Renal pelvis (tissue), 4 donors: ENCODE results near the gene PLEKHG4. TPM values are rescaled to one million over a fixed set of nuclear protein-coding genes. Genes with fewer than 3 reads are reported as not detected.

ENCODE experiments used
- DNase-seq: peaks from one replicate; pipeline ENCODE4 v3.0.0-alpha.2; 2013
- polyA plus RNA-seq, 3 donors: library from polyadenylated mRNA; unstranded; fragments of 120-200 nt; gene quantifications; one replicate each; pipeline ENCODE4 v1.2.1, GENCODE V29; 2013; ENCODE audit not compliant: insufficient read length in 3 of 3

Gene PLEKHG4
- polyA plus RNA-seq, 3 donors, result 12.0 to 17.5 (median 13.8) TPM

DNA sequence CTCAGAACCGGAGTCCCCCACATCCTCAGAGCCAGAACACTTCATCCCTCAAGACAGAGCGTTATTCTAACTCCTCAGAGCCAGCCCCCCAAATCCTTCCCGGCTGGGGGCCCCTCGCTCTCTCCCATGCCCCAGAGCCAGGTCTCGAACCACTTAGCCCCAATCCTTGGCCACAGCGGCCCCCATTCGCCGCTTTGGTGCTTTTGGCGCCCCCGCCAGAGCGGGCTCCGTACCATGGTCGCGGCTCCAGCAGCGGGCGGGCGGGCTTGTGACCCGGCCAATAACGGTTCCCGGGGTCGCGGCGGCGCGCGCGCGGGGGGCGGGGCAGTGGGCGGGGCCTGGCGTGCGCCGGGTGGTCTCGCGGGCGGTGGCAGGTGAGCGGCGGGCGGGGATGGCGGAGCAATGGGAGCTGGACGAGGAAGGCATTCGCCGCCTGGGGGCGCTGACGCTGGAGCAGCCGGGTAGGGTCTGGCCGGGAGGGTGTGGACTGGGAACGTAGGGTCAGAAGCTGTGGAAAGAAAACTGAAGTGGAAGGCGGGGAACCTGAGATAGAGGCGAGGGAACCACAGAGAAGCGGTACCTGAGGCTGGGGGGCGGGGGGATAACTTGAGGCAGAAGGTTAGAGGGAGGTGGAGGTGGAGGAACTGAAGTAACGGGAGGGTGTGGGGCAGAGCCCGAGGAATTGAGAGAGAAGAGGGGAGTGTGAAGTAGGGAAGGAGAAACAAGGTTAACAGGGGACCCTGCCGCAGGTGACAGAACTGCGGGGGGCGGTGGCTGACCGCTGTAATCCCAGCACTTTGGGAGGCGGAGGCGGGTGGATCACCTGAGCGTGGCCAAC, 47.4 kb downstream of the PLEKHG4 start, which contains the start of the genes KCTD19 and LRRC36:
Gene KCTD19, minus strand, starts transcription at position 270 of the 838 bp plus-strand sequence. Its CDS starts 34 bp downstream, at position 236.
Gene LRRC36, plus strand, starts transcription at position 344 of the 838 bp plus-strand sequence. Its CDS starts 48 bp downstream, at position 392.
- peak; percentile 79 for DNase-seq

DNA sequence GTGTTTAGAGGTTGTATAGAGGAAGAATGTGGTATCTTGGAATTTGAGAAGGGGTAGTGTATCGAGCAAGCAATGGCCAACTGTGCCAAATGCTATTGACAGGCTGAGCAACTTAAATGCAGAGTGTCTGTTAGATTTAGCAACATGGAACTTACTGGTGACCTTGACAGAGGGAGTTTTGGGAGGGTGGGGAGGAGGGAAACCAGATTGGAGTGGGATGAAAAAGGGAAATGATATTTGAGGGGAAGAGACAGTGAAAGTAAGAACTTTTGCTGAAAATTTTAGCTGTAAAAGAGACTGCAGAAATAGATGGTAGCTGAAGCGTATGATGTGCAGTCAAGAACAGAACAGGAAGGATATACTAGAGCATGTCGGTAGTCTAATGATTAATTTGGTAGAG, 48.4 kb downstream of the PLEKHG4 start:
- DNase-seq, result no peak

DNA sequence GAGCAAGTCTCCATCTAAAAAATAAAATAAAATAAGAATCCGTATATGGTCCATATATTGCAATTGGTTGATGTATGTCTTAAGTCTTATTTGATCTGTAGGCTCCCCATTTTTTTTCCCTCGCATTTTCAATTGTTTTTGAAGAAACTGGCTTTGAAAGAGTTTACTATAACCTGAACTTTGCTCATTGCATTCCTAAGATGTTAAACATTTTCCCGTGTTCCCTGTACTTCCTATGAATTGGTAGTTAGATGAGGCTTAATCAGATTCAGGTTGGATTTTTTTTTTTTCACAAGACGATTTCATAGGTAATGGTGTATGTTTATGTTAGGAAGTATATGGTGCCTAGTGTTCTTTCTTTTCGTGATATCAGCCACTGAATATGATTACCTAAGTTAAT, 50.6 kb downstream of the PLEKHG4 start:
- no peak for DNase-seq

DNA sequence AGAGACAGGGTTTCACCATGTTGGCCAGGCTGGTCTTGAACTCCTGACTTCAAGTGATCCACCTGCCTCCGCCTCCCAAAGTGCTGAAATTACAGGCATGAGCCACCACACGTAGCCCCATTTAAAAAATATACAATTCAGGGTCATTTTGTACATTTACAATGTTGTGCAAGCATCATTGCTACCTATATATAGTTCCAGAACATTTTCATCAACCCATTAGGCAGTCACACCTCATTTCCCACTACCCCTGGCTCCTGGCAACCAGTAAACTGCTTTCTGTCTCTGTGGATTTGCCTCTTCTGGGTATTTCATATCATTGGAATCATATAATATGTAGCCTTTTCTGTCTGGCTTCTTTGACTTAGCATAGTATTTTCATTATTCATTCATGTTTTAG, 54.0 kb downstream of the PLEKHG4 start:
- no peak for DNase-seq

DNA sequence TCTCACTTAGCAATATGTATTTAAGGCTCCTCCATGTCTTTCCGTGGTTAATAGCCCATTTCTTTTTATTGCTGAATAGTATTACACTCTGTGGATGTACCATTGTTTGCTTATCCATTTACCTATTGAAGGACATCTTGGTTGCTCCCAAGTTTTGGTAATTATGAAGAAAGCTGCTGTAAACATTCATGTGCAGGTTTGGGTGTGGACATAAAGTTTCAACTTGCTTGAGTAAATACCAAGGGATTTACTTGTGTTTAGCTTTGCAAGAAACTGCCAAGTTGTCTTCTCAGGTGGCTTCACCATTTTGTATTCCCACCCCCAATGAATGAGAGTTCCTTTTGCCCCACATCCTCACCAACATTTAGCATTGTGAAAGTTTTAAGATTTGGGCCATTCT, 56.8 kb downstream of the PLEKHG4 start:
- no peak for DNase-seq

DNA sequence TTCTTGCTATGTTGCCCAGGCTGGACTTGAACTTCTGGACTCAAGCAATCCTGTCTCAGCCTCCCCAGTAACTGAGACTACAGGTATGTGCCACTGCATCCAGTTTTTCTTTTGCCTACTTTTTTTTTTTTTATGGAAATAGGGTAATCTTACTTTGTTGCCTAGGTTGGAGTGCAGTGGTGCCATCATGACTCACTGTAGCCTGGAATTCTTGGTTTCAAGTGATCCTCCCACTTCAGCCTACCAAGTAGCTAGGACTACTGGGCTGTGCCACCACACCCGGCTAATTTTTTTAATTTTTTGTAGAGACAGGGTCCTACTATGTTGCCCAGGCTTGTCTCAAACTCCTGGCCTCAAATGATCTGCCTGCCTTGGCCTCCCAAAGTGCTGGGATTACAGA, 57.3 kb downstream of the PLEKHG4 start:
- DNase-seq, result no peak

Other genes with a start within 250 kb of the PLEKHG4 start
- 10 to 100 TPM; 20.7 to 29.5 (median 28.7) TPM for gene PHAF1, start 169.6 kb upstream of the PLEKHG4 start, polyA plus RNA-seq
- gene B3GNT9, start 128.5 kb upstream of the PLEKHG4 start, polyA plus RNA-seq, result 10 to 100 TPM in 1 of 3 donors, 1 to 10 TPM in 2; 8.1 to 11.9 (median 8.2) TPM
- gene TRADD, start 119.6 kb upstream of the PLEKHG4 start, polyA plus RNA-seq, result 1 to 10 TPM; 6.4 to 6.9 (median 6.6) TPM
- gene FBXL8, start 119.6 kb upstream of the PLEKHG4 start, polyA plus RNA-seq, result 1 to 10 TPM; 1.4 to 2.9 (median 2.2) TPM
- gene HSF4, start 114.8 kb upstream of the PLEKHG4 start, polyA plus RNA-seq, result 1 to 10 TPM; 1.2 to 3.1 (median 2.9) TPM
- 1 to 10 TPM; 4.1 to 9.5 (median 7.6) TPM for gene NOL3, start 109.0 kb upstream of the PLEKHG4 start, polyA plus RNA-seq
- gene MATCAP1, start 95.6 kb upstream of the PLEKHG4 start, polyA plus RNA-seq, result 10 to 100 TPM; 34.7 to 53.0 (median 50.1) TPM
- gene EXOC3L1, start 89.4 kb upstream of the PLEKHG4 start, polyA plus RNA-seq, result 1 to 10 TPM; 6.5 to 7.2 (median 6.7) TPM
- gene E2F4, start 87.4 kb upstream of the PLEKHG4 start, polyA plus RNA-seq, result 10 to 100 TPM; 65.5 to 72.7 (median 65.9) TPM
- gene ELMO3, start 80.4 kb upstream of the PLEKHG4 start, polyA plus RNA-seq, result 1 to 10 TPM; 6.7 to 7.0 (median 6.9) TPM
- gene TMEM208, start 52.4 kb upstream of the PLEKHG4 start, polyA plus RNA-seq, result 10 to 100 TPM; 40.1 to 49.4 (median 45.5) TPM
- gene FHOD1, start 32.1 kb upstream of the PLEKHG4 start, polyA plus RNA-seq, result 10 to 100 TPM; 45.1 to 48.9 (median 47.5) TPM
- gene SLC9A5, start 30.6 kb upstream of the PLEKHG4 start, polyA plus RNA-seq, result 1 to 10 TPM; 2.7 to 6.3 (median 5.6) TPM
- 1 to 10 TPM; 1.1 to 3.1 (median 2.9) TPM for gene KCTD19, start 47.2 kb downstream of the PLEKHG4 start, polyA plus RNA-seq
- 1 to 10 TPM; 2.9 to 9.9 (median 8.1) TPM for gene LRRC36, start 47.3 kb downstream of the PLEKHG4 start, polyA plus RNA-seq
- gene TPPP3, start 114.0 kb downstream of the PLEKHG4 start, polyA plus RNA-seq, result 10 to 100 TPM; 64.7 to 71.8 (median 69.9) TPM
- 10 to 100 TPM; 14.7 to 18.3 (median 15.4) TPM for gene ZDHHC1, start 136.9 kb downstream of the PLEKHG4 start, polyA plus RNA-seq
- gene HSD11B2, start 151.6 kb downstream of the PLEKHG4 start, polyA plus RNA-seq, result 10 to 100 TPM; 44.9 to 77.6 (median 57.3) TPM
- gene ATP6V0D1, start 201.6 kb downstream of the PLEKHG4 start, polyA plus RNA-seq, result 100 to 1,000 TPM in 1 of 3 donors, 10 to 100 TPM in 2; 81.3 to 100 (median 90.2) TPM
- under 1 TPM in 2 of 3 donors, not detected in 1; 0.40 to 0.91 TPM for gene AGRP, start 204.0 kb downstream of the PLEKHG4 start, polyA plus RNA-seq
- 100 to 1,000 TPM; 135 to 155 (median 147) TPM for gene RIPOR1, start 249.3 kb downstream of the PLEKHG4 start, polyA plus RNA-seq